K562 treated with DMSO at 1 percent for 24 hours (cell line): ENCODE measurements around the gene HDHD3. TPM values are rescaled to one million over a fixed set of nuclear protein-coding genes. Genes with fewer than 3 reads are reported as not detected.

Source experiments
- total RNA-seq: library from RNA; unstranded; fragments of 300-600 nt; gene quantifications from 2 replicates; pipeline ENCODE4 v1.2.3, GENCODE V29; 2022; ENCODE audit warnings: low read depth; ENCODE audit not compliant: insufficient read depth

HDHD3 gene, protein sequence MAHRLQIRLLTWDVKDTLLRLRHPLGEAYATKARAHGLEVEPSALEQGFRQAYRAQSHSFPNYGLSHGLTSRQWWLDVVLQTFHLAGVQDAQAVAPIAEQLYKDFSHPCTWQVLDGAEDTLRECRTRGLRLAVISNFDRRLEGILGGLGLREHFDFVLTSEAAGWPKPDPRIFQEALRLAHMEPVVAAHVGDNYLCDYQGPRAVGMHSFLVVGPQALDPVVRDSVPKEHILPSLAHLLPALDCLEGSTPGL
- total RNA-seq = 51.6 and 52.3 TPM in 2 replicates

DNA sequence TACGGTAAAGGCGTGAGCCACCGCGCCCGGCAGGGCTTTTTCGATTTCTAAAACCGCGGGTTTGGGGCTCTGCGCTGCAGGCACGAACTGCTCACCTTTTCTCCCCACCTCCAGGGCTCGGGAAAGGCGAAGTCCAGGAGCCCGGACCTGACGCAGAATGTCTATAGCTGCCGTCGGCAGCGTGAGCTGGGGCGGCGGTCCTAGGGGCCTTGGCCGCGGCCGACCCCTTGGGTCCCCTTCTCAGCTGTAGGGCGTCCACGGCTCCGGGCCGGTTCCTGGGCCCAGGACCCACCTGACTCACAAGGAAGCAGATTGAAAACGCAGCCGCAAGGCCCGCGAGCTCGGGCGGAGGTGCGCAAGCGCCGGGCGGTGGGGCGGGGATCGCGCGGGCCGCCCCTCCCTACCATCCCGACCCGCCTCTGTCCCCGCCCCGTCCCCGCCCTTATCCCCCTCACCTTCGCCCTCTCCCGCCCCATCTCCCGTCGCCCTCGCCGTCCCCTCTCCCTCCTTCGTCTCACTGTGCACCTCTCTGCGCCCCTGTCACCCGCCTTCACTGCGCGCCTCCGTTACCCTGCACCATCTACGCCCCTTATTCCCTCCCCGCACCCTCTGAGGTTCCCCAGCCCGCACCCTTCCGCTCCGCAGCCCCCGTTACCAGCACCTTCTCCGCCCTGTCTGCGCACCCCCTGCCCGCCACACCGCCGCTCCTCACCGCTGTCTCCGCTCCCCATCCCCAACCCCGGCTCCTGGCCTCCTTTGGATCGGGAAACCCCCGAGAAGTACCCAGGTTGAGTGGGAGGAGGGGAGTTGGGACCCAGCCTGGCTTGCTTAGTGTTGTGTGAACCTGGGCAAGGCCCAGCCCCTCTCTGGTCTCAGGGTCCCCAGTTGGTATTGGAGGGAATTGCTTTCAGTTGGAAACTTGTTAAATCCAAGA is at the start of gene HDHD3:
HDHD3 (minus strand) TSS at position 353 of the 934 bp plus-strand sequence. CDS start 2,632 bp downstream, outside the sequence.

DNA sequence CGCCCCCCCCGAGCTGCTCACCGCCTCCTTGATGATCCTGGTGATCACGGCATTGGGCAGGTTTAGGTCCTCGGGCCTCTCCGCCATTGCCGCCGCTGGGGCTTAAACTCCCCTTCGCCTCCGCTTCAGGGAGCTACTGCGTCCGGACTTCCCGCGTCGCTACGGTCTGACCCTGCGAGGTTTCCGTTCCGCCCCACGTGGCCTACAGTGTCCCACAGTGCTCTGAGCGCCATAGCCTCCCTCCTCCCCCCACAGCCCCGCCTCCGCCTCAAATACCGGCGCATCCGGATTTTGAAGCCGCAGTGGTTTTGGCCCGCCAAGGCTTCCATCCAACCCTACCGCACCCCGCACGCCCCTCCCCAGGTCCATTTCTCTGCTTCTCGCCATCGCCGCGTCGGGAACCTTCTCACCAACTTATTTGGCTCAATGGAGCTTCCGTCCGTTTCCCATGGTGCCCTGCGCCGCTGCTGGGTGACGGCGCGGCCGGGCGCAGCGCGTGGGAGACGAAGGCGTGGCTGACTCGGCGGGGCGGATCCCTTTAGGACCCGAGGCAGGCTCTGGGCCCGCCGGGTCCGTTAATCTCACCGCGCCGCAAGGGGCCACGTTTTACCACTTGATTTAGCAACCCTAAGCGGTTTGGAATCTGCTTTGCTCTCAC is 33.5 kb upstream of the HDHD3 start, which contains the start of the genes C9orf43 and POLE3:
C9orf43 (plus strand) TSS at position 541 of the 658 bp plus-strand sequence. CDS start 2,747 bp downstream, outside the sequence.
POLE3 (minus strand) TSS at position 469 of the 658 bp plus-strand sequence; CDS start at position 87, 382 bp downstream.

DNA sequence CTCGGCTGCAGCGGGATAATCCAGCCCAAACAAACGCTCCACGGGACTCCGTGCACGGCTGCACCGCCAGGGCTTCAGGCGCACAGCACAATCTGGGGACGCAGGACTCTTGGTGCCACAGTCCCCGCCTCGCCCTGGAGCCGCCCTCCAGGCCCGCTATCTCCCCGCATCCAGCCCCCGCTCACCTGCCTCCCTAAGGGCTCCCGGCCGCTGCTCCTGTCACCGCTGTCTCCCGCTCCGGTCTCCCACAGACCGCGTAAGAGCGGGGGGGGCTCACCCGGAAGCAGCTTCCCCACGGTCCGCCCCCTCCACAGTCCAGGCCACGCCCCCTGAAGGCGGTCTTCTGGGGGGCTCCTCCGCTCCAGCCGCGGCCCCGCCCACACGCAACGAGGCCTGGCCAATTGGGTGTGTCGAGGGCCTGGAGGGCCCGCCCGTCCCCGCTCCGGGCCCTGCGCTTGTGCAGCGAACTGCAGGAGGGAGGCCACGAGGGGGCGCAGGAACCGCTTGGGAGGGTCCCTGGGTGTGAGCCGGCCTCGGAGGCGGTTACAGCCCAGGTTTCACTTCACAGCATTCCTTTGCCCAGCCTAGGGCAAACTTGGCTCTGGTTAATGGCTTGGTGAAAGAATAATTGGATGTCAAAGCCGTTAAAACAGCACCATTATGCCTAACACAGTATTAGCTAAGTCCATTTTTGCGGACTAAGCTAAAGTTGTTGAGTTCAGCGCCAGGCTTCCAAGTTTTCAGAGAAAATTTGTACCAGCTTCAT is 24.4 kb upstream of the HDHD3 start, which contains the start of gene ALAD:
ALAD (minus strand) TSS at position 258 of the 766 bp plus-strand sequence. CDS start 7,725 bp downstream, outside the sequence.

DNA sequence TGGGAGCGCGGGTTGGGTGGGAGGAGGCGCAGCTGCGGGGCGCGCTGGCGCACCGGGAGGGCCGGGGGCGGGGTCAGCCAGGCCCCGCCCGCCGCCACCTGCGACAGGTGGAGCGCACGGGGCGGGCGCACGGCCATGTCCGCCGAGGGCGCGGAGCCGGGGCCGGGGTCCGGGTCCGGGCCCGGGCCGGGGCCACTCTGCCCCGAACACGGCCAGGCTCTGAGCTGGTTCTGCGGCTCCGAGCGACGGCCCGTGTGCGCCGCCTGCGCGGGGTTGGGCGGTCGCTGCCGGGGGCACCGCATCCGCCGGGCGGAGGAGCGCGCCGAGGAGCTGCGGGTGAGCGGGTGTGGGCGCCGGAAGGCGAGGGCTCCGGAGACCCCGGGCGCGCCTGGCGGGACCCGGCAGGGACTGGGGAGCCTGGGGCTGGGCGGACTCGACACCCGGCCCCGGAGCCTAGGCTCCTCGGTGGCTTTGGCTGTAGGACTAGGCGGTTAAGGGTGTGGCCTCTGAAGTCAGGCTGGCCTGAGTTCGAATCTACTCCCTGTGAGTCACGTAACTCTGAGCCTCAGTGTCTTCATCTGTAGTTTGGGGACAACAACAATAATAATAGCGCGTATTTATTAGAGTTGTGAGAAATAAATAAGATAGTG is 27.2 kb downstream of the HDHD3 start, which contains the start of gene BSPRY:
BSPRY (plus strand) TSS at position 97 of the 650 bp plus-strand sequence; CDS start at position 136, 39 bp downstream.

DNA sequence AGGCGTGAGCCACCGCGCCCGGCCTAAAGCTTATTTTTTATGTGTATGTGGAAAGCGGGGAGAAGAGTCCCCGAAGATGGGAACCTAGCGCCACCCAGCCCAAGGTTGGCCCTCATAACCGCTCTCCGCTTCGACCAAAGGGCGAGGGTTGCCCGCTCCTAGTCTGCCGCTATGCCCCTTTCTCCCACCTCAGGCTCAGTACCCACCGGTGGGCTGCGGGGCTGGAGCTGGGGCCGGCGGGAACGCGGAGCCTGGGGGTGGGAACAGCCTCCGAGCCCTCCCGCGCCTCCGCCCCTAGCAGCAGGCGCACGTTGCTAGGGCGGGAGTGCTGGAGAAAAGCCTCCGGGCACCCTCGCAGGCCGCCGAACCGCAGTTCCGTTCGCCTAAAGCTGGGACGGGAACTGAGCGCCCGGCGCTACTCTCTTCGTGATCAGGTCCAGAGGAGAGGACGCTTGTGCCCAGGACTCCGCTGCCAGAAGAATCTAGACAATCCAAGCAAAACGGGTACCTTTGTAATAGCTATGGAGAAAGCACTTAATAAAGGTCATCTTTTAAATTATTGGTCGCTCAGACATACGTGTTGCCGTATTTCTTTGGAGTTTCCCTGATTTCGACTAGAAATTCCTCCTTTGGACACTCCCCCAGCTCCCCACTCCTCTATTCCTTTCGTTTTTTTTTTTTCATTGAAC is 36.6 kb downstream of the HDHD3 start, which contains the start of gene WDR31:
WDR31 (minus strand) TSS at position 265 of the 689 bp plus-strand sequence. CDS start 8,253 bp downstream, outside the sequence.

Other genes with a start within 250 kb of the HDHD3 start
- 4.0 and 4.8 TPM in 2 replicates for gene SLC31A2, start 226.0 kb downstream of the HDHD3 start, total RNA-seq
- gene FKBP15, start 155.7 kb downstream of the HDHD3 start, total RNA-seq = 14.3 and 17.2 TPM in 2 replicates
- gene SLC31A1, start 155.4 kb downstream of the HDHD3 start, total RNA-seq = 33.4 and 34.5 TPM in 2 replicates
- gene CDC26, start 101.4 kb downstream of the HDHD3 start, total RNA-seq = 19.5 and 24.3 TPM in 2 replicates
- gene PRPF4, start 101.3 kb downstream of the HDHD3 start, total RNA-seq = 21.7 and 23.2 TPM in 2 replicates
- gene RNF183, start 73.6 kb downstream of the HDHD3 start, total RNA-seq = 0.25 and 0.78 TPM in 2 replicates
- 5.6 and 6.3 TPM in 2 replicates for gene WDR31, start 36.7 kb downstream of the HDHD3 start, total RNA-seq
- gene BSPRY, start 27.4 kb downstream of the HDHD3 start, total RNA-seq = 1.9 and 2.3 TPM in 2 replicates
- 57.2 and 62.6 TPM in 2 replicates for gene ALAD, start 24.3 kb upstream of the HDHD3 start, total RNA-seq
- gene POLE3, start 33.7 kb upstream of the HDHD3 start, total RNA-seq = 55.0 and 62.5 TPM in 2 replicates
- gene C9orf43, start 33.8 kb upstream of the HDHD3 start, total RNA-seq = 0.13 TPM in 1 of 2 replicates, not detected in the other
- gene RGS3, start 86.7 kb upstream of the HDHD3 start, total RNA-seq = 4.8 and 6.0 TPM in 2 replicates